Middle frontal gyrus (tissue), 1 donor: ENCODE results near the gene ABR.
"Not testable (repeated sequence)": the region's sequence is repeated elsewhere in the genome, so short reads cannot be mapped to it uniquely, and the experiment has no call there.

Experiments
- DNase-seq: peaks from one replicate; pipeline ENCODE4 v3.0.0-alpha.2; 2015; ENCODE audit warnings: low spot score; ENCODE audit errors: extremely low spot score

ABR gene

DNA sequence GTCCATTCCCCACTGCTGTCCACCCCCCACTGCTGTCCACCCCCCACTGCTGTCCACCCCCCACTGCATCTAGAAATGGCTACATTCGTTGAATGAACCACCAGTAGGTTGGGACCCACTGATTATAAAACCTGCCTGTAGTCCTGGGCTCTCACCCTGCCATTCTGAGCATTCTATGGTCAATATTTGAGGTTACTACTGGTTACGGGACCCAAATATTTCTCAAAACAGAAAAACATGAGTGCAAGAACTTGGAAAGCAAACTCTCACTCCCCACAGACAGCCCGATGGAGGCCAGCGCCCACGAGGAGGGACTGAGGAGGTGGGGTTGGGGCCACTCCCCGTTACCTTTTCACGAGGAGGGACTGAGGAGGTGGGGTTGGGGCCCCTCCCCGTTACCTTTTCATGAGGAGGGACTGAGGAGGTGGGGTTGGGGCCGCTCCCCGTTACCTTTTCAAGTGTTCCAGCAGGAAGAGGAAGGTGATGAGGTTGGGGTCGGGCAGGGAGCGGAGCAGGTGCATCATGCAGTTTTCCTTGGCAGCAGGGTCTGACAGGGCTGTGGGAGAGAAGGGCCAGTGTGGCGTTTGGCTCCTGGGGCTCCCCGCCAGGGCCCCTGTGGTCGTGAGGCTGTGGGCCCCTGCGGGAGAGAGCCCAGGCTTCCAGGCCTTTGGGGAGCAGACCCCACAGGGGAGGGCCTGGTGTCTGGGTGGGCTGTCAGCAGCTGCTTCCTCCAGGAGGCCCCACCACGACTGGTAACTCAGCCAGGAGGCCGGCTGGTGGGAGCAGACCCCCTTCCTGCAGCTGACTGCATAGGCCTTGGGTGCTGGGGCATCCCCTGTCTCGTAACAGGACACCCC, 170.3 kb downstream of the ABR start:
- no peak for DNase-seq

DNA sequence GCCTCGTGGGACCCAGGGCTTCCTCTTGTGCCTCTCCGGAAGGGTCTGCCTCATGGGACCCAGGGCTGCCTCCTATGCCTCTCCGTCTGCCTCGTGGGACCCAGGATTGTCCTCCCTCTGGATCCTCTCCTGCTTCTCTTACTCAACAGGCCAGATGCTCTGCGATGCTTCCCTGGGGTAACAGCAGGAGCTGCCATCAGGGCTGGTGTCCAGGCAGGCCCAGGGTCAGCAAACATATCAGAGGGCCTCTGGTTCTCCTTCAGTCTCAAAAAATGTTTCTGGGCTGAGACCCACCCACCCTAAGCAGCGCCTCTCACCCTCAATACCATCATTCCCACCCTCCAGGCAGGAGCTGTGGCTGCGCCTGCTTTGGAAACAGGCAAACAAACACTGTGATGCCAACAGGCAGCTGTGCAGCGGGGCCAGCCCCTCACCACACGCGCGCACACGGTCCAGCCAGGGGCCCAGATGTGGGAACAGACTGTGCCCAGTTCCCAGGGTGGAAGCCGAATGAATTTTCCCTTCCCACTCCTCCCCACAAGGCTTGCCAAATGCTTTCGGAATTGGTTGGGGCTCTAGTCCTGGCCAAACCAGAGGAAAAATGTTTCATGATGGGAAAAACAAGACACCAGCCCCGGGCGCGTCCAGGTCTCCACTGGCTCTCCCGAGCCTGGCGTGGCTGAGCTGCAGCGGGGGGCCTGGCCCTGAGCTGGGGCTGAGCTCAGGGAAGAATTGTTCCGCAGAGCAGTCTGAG, 171.6 kb downstream of the ABR start:
- no peak for DNase-seq

- DNase-seq, result no peak
Observed at GRCh38 chr17:1007310-1008007, 172.3 kb downstream of the ABR start.

DNA sequence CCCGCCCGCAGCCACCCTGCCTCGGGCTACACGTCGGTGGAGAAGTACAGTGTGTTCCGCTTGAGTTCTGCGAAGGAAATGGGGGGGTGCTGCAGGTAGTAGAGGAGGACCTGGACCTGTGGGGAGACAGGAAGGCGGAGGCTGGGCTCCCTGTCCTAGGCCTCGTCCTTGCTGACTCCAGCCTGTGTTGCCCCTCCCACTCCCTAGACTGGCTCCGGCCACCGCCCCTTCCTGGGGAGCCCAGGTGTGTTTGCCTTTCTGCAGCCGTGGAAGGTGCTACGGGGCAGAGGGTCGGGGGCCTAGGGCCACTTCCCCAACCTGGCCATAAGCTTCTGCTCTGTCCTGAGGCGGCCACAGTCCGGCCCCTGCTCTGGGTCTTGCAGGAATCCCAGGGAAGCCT, 173.7 kb downstream of the ABR start:
- DNase-seq, result no peak

DNA sequence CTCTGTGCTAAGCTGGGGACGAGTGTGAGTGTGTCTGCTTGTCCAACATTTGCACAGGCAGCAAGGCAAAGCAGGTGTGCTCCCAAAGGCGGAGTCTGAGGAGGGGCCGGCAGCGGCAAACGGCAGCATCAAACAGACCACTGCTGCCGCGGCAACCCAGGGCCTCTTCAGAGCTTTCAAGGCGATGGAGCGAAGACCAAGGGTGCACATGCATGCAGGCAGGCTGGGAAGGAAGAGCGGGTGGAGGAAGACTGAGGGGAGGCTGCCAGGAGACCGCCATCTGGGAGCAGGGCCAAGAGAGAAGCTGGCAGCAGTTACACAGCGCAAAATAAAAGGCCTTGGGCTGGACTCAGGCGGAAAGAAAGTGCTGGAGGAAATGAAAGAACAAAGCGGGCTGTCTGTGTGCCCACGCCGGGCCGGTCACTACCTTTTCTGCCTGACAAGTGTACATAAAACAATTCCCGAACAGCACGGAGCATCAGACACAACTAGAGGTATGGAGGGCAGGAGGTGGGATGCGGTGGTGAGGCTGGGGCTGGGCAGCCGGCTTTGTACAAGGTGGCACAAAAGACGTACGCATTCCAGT, 174.3 kb downstream of the ABR start:
- peak; percentile 85 for DNase-seq

GRCh38 chr17:1004769-1005295, 174.9 kb downstream of the ABR start:
- no peak for DNase-seq

DNA sequence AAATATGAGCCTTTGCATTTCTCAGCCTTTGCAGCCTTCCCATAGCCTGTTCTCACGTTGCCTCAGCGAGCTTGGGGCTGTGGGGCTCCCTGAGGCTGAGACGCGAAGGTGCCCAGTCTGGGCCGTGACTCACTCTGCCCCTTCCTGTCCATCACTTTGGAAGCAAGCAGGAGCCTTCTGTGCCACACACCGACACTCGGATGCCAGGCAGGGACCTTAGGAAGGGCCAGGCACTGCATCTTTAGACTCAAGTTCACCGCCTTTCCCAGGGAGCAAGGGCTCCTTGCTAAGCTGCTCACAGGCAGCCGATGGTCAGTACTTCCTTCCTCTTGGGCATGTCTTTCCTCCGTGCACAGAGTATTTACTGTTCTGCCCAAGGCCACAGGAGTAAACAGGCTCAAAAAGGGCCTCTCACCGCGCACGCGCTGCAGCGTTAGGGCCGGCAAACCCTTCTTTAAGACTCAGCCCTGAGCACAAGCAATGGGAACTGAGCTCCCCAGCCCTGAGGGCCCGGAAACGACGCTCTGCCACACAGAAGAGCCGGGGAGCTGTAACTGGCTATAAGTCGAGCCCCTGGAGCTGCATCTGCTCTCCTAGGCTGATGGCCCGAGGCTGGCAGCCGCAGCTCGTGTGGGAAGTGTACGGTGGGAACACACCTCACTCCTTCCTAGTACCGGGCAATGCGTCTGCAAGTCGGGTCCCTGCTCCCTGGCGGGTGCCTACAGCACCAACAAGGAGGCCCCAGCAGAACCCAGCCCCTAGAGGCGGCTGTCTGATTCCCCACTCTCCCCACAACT, 175.6 kb downstream of the ABR start:
- DNase-seq, result no peak

DNA sequence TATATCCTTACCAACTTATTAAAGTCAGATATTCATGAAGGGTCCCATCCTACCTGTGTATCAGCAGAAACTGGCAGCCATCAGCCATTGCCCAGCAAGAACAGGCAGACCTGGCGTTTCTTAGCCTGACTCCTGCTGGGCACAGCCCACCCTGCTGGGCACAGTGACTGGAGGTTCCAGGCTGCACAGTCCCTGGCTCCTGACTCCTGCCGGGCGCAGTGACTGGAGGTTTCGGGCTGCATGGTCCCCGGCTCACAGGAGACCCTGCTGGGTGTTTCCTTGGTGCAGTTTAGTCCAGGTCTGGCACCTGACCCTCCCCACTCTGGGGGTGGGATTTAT, 176.2 kb downstream of the ABR start:
- DNase-seq, result no peak

DNA sequence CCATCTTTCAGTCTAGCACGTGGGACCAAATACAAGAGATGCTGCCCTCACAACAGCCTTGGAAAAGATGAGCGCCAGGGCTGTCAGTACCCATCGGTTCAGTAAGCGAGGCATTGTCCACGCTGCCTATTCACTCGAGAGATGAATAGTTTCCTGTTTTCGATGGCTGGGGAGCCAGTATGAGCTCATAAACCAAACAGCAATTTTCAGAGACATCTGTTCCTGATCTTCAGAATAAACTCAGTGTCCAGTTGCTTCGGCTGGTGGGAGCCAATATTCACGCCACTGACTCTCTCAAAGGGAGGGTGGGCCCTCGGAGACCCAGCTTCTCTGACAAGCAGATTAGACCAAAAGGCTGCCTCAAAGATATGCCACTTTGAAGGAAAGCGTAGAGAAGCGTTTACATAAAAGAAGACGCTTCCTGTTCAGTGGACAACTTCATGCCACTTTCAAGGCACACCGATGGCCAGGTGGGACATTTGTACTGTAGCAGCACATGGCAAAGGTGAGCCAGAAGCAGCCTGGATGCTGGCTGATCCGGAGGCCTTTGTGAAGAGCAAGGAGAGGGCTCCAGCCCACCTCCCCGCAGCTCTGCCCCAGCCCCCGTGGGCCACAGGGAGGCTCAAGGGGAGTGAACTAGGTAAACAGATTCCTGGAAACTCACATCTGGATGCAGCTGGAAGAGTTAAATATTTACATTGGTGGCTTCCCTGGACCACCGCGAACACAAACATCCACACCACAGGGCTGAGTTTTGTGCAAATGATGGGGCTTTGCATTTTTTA, 176.8 kb downstream of the ABR start:
- DNase-seq, result peak; percentile 62

DNA sequence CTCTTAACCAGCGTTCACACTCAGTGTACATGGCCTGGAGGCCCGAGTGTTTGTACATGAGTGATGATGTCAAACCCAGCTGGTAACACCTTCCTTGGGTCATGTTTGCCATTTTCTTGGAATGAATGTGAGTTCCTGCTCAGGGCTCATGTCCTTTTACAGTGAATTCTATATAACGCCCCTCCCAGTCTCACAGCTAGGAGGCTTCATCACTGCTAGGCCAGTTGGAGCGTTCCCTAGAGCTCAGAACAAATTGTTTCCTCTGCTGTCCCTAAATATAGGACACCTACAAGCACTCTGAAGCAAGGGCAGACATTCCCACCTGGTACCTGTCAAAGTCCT, 177.4 kb downstream of the ABR start:
- DNase-seq, result no peak

DNA sequence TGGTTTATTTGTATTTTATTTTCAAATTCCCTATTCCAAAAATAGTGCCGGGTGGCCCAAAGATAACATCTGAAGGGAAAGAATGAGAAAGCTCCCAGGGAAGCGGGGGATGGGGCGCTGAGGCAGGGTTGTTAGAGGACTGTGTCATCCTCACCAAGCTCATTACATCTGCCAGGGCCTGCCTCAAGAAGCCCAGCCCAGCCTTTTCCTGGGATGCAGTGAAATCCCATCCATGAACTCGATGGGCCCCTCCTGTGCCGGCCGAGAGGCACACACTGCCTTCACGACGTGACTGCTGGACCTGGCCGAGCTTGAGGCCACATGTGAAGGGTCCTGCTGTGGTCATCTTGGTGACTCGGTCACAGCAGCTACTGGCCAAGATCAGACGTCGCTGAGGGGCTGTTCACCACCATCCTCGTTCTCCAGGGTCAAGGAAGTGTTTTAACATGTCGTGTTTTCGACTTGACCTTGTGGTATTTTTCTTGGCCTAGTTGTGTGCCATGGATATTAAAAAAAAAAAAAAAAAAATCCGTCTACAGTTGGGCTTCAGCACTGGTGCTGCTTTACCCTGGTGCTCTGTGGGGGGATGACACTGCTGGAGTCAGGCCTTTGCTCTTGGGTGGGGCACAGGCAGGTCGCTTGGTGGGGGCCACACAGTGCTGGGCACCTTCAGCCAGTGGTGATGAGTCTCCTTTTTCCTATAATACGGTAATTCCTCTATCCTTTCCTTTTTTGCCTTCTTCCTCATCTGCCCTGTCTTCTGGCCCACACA, 178.0 kb downstream of the ABR start:
- no peak for DNase-seq

- DNase-seq, result no peak
Observed at GRCh38 chr17:1000597-1001461, 179.0 kb downstream of the ABR start.

DNA sequence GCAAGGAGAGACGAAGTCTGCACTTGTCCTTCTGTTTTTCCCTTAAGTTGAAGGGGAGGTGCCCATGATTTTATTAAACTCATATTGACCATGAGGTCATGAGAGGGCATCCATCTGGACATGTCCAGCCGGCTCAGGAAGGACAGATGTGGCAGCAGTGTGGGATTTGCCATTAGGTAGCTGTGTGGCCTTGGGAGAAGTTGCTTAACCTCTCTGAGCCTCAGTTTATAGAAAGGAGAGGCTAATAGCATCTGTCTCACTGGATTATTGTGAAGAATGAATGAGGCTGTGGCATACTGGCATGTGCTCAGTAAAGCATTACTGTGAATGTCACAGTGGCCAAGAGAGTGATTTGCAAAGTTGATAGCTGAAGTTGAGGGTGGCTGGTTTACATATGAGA, 181.7 kb downstream of the ABR start:
- DNase-seq, result no peak

DNA sequence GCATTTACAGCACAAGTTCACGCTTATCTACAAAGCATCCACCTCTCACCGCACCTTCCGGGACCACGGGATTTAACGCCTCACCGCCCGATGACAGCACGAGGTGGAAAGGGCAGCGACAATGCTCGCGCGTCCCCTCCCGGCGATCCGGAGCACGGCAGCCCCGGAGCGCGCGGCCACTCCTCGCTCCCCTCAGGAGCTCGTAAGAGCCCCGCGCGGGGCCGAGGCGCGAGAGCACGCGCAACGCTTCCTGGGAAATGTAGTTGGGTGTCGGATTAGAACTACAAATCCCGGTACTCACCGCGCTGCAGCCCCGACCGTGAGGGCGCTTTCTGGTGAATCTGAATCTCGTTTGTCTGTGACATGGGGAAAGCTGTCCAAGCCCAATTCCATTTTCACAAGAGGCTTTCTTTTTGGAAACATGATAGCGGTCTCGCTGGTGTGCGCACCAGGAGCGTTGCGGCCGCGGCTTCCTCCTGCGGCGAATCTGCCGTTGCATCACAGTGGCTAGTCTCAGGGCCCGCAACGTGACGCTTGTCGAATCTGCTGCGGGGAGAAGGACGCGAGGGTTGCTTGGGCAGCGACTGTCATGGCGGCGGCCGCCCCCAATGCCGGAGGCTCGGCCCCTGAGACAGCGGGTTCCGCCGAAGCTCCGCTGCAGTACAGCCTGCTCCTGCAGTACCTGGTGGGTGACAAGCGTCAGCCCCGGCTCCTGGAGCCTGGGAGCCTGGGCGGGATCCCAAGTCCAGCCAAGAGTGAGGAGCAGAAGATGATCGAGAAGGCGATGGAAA, 183.0 kb downstream of the ABR start, which contains the start of gene TIMM22:
TIMM22 (plus strand) TSS at position 576 of the 791 bp plus-strand sequence; CDS start at position 590, 14 bp downstream.
- peak; percentile 91 for DNase-seq

DNA sequence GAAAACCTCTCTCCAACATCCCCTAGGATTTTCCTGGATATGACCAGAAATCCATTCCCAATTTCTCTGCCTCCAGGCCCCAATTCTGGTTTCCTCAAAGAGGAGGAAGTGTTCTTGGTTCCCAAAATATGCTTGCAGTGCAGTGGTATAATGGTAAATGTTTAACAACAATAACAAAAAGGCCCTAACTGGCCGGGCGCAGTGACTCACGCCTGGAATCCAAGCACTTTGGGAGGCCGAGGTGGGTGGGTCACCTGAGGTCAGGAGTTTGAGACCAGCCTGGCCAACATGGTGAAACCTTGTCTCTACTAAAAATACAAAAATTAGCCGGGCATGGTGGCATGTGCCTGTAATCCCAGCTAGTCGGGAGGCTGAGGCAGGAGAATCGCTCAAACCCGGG, 184.5 kb downstream of the ABR start:
- not testable (repeated sequence) for DNase-seq

DNA sequence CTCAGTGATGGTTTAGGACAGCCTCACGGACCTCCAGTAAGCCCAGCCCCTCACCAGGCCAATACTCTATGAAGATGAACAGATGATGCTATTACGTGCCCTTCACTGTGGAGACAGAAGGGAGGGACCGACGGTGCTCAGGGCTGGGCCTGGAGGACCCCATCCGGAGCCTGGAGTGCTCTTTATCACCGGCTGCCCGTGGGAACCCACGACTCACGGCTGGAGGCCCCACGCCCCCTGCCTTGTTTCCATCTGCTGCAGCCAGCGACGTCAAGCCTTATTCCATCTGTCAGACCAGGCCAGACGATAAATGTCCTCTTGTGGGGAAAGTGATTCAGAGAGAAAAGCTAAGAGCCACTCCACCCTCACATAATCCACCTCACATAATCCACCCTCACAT, 186.8 kb downstream of the ABR start:
- no peak for DNase-seq

GRCh38 chr17:988561-988960, 191.2 kb downstream of the ABR start:
- no peak for DNase-seq
